ENCODE results near the gene PERM1.

The PERM1 gene

GRCh38 chr1:956636-957035 is 25.3 kb downstream of the PERM1 start:
- TF ChIP-seq, protein P1, sequence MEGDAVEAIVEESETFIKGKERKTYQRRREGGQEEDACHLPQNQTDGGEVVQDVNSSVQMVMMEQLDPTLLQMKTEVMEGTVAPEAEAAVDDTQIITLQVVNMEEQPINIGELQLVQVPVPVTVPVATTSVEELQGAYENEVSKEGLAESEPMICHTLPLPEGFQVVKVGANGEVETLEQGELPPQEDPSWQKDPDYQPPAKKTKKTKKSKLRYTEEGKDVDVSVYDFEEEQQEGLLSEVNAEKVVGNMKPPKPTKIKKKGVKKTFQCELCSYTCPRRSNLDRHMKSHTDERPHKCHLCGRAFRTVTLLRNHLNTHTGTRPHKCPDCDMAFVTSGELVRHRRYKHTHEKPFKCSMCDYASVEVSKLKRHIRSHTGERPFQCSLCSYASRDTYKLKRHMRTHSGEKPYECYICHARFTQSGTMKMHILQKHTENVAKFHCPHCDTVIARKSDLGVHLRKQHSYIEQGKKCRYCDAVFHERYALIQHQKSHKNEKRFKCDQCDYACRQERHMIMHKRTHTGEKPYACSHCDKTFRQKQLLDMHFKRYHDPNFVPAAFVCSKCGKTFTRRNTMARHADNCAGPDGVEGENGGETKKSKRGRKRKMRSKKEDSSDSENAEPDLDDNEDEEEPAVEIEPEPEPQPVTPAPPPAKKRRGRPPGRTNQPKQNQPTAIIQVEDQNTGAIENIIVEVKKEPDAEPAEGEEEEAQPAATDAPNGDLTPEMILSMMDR (IDR thresholded peaks at IDR 0.05; ENCODE audit: low read depth, low read length, missing control alignments): no peak
- no peak overlapping the region for H3K4me3 ChIP-seq (ENCODE audit: low read depth, low read length)
- no peak for DNase-seq (ENCODE audit: low read depth)

DNA sequence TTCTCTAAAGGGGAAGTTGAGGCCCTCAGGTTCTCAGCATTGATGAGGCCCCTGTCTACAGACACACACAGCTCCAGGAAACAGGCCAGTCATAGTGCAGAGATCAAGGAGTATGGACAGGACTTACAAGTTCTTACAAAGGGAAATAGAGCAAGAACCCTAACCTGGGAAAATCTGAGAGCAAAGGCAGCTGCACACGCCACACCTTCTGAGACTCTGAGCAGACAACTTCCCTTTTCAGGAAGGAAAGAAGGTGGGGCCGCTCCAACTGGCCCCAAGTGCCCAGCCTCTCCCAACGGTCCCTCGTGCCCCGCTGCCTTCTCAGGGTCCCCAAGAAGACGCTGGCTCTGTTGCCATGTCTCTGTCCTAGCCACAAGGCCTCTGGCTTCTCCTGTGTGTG is 26.4 kb downstream of the PERM1 start:
- TF ChIP-seq, protein P1 (IDR thresholded peaks at IDR 0.05; ENCODE audit: low read depth, low read length, missing control alignments): no peak
- DNase-seq (ENCODE audit: low read depth): no peak
- no peak overlapping the region for H3K4me3 ChIP-seq (ENCODE audit: low read depth, low read length)

GRCh38 chr1:954927-955326 is 27.0 kb downstream of the PERM1 start:
- TF ChIP-seq, protein P1 (IDR thresholded peaks at IDR 0.05; ENCODE audit: low read depth, low read length, missing control alignments): no peak
- H3K4me3 ChIP-seq (ENCODE audit: low read depth, low read length): no peak overlapping the region
- no peak for DNase-seq (ENCODE audit: low read depth)

- H3K4me3 ChIP-seq (ENCODE audit: low read depth, low read length): no peak overlapping the region
- TF ChIP-seq, protein P1 (IDR thresholded peaks at IDR 0.05; ENCODE audit: low read depth, low read length, missing control alignments): no peak
- DNase-seq (ENCODE audit: low read depth): no peak
These were observed 28.2 kb downstream of the PERM1 start for GRCh38 chr1:953524-954320.

DNA sequence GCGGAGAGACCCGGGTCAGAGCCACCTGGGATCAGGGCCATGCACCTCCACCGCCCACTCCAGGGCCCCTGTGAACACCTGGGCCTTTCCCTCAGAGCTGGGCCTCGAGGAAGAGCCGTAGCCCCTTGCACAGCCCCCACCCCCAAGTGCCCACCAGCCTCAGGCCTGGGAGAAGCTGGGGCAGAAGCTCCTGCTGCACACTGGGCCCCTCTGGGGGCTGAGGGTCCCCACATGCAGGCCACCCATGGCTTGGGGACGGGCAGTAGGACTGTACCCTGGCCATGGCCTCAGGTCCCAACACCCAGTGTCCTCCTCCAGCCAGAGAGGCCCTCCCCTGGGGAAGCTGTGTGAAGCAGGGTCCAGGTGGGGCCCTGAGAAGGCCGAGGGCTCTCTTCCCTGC is 29.3 kb downstream of the PERM1 start:
- TF ChIP-seq, protein P1 (IDR thresholded peaks at IDR 0.05; ENCODE audit: low read depth, low read length, missing control alignments): no peak
- H3K4me3 ChIP-seq (ENCODE audit: low read depth, low read length): no peak overlapping the region
- no peak for DNase-seq (ENCODE audit: low read depth)

DNA sequence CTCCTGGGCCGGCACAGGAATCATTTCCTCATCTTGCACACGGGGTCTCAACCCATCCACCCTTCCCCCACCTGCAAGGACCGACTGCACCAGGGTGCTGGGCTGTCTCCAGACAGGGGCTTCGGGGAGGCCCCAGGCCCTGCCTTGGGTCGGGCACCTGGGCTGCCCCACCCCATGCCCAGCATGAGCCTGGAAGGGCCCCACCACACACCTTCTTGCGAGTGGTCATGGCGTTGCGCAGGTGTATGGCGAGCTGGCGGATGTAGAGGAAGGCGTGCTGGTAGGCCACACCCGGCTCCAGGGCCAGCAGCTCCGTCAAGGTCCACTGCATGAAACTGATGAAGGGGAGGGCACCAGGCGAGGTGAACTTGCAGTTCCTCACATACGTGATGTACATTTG is 29.7 kb downstream of the PERM1 start:
- DNase-seq (ENCODE audit: low read depth): no peak
- no peak overlapping the region for H3K4me3 ChIP-seq (ENCODE audit: low read depth, low read length)
- TF ChIP-seq, protein P1 (IDR thresholded peaks at IDR 0.05; ENCODE audit: low read depth, low read length, missing control alignments): no peak

DNA sequence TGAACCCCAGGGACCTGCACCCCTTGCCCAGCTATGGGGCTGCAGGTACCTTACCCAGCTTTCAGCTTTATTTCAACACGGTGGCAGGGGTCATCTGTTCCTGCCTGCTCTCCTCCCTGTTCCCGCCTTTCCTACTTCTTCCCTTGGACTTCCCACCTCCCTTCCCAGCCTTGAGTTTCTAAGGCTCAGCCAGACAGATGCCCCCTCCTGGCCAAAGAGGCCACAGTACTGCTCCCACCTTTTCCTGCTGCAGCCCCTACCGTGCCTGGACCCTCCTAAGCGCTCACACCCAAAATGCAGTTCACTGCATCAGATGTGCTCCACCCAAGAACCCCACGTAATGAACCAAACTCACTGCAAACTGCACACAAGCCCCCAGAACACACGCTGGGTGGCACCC is 30.5 kb downstream of the PERM1 start:
- no peak for DNase-seq (ENCODE audit: low read depth)
- no peak overlapping the region for H3K4me3 ChIP-seq (ENCODE audit: low read depth, low read length)
- TF ChIP-seq, protein P1 (IDR thresholded peaks at IDR 0.05; ENCODE audit: low read depth, low read length, missing control alignments): peak; percentile 16

Data from GM12864 (cell line).